Measurements from ENCODE around the gene TNFAIP2. TPM values are rescaled to one million over a fixed set of nuclear protein-coding genes. Genes with fewer than 3 reads are reported as not detected.
A peak's percentile ranks its signal among the peaks of the same experiment; 100 is the strongest.
"Not testable (repeated sequence)": the region's sequence is repeated elsewhere in the genome, so short reads cannot be mapped to it uniquely, and the experiment has no call there.

Gene TNFAIP2
- total RNA-seq, 3 donors from 2014 or later: 22.0 to 67.4 (median 40.2) TPM

DNA sequence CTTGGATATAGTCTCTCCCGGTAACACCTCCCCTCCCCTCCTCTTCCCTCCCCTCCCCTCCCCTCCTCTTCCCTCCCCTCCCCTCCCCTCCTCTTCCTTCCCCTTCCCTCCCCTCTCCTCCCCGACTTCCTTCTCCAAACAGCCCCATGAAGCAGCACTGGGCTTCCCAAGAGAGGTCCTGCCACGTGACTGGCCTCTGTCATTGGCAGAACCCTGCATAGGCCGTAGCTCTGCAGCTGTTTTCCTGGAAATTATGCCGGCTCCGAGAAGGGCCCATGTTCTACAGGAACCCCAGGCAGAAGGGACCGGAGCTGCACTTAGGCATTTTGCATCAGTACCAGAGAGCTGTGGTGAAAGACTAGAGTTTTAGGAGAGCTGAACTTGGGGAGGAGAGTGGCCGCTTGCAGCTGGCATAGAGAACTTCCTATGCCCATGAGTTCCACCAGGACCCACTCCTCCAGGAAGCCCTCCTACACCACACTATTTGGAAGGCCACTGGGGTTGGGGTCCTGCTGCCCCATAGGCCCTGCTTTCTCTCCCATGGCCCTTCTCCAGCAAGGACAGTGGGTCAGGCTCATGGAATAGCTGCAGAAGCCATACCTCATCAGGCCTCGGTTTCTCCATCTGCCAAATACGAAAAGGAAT, 5.1 kb upstream of the TNFAIP2 start:
- Histone ChIP-seq H3K4me1 (ENCODE audit: low read depth) (peaks cover 33% of the 10 kb centered on the region), H3K4me3 (no peak overlapping the region), H3K36me3 (ENCODE audit: low read depth) (no peaks in the 10 kb centered on the region), H3K9me3 (no peaks in the 10 kb centered on the region)
- TF ChIP-seq CTCF (IDR thresholded peaks at IDR 0.05): no peak
- DNase-seq: peak in 2 of 3 donors; percentile 59 to 68
- ATAC-seq: peak; percentile 8
- intact Hi-C loops (cut with DNase I, micrococcal nuclease): no loop called here

GRCh38 chr14:103118663-103119404, 4.4 kb upstream of the TNFAIP2 start:
- Histone ChIP-seq H3K4me3 (no peak overlapping the region), H3K36me3 (ENCODE audit: low read depth) (no peaks in the 10 kb centered on the region), H3K4me1 (ENCODE audit: low read depth) (peaks cover 39% of the 10 kb centered on the region), H3K9me3 (no peaks in the 10 kb centered on the region)
- no peak for TF ChIP-seq CTCF (IDR thresholded peaks at IDR 0.05)
- intact Hi-C loops (cut with DNase I, micrococcal nuclease): no loop called here
- ATAC-seq (peak; percentile 5), DNase-seq (peak; percentile 59 to 86 (median 66))

DNA sequence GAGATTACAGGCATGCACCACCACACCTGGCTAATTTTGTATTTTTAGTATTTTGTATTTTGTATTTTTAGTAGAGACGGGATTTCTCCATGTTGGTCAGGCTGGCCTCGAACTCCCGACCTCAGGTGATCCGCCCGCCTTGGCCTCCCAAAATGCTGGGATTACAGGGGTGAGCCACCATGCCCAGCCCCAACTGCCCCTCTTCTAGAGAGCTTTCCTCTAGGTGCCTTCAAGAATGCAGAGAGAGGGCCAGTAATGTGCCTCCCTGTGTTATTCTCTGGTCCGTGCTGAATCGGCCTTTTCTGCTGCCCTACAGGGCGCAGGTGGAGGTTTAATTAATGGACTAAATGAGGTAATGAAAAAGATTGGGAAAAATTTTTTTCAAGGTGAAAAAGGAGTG, 3.7 kb upstream of the TNFAIP2 start:
- H3K4me3 ChIP-seq; H3K9me3 ChIP-seq; intact Hi-C loops (cut with DNase I, micrococcal nuclease); H3K36me3 ChIP-seq (ENCODE audit: low read depth); ATAC-seq: not testable (repeated sequence)
- H3K4me1 ChIP-seq (ENCODE audit: low read depth): peaks cover 41% of the 10 kb centered on the region
- DNase-seq: peak in 1 of 3 donors; percentile 11

GRCh38 chr14:103121121-103121845, 2.0 kb upstream of the TNFAIP2 start:
- H3K4me1 ChIP-seq (ENCODE audit: low read depth): peaks cover 41% of the 10 kb centered on the region
- peak in 2 of 3 donors; percentile 61 to 76 for DNase-seq
- no peak for TF ChIP-seq CTCF (IDR thresholded peaks at IDR 0.05)

GRCh38 chr14:103121846-103122584, 1.2 kb upstream of the TNFAIP2 start:
- DNase-seq: peak; percentile 81 to 91 (median 81)
- intact Hi-C loops (cut with DNase I, micrococcal nuclease): no loop called here
- H3K9me3 ChIP-seq: no peaks in the 10 kb centered on the region
- ATAC-seq: peak; percentile 27
- no peaks in the 10 kb centered on the region for H3K36me3 ChIP-seq (ENCODE audit: low read depth)
- no peak overlapping the region for H3K4me3 ChIP-seq
- H3K4me1 ChIP-seq (ENCODE audit: low read depth): peaks cover 41% of the 10 kb centered on the region
- no peak for TF ChIP-seq CTCF (IDR thresholded peaks at IDR 0.05)

More at GRCh38 chr14:103121121-103121845, 2.0 kb upstream of the TNFAIP2 start:
- no peak overlapping the region for H3K4me3 ChIP-seq
- ATAC-seq: peak; percentile 33
- H3K36me3 ChIP-seq (ENCODE audit: low read depth): no peaks in the 10 kb centered on the region
- intact Hi-C loops (cut with DNase I, micrococcal nuclease): no loop called here
- H3K9me3 ChIP-seq: no peaks in the 10 kb centered on the region

Data from mucosa of descending colon (tissue), 3 donors.